HepG2 (cell line): ENCODE results near the gene MYO1B. TPM values are rescaled to one million over a fixed set of nuclear protein-coding genes. Genes with fewer than 3 reads are reported as not detected.

Experiments used
- BCL6 ChIP-seq: IDR thresholded peaks from 2 replicates; pipeline ENCODE4 v1.6.1; 2016; ENCODE audit warnings: missing genetic modification reagents, missing compliant biosample characterization
- EEA1 ChIP-seq: sonication (generic); formaldehyde crosslinking; IDR thresholded peaks from 2 replicates; pipeline ENCODE4 v1.5.1; 2020; ENCODE audit warnings: mild to moderate bottlenecking, missing genetic modification reagents, borderline replicate concordance
- FOXP1 ChIP-seq, 2 experiments: fragments of 450-650 bp in 1 of 2; IDR thresholded peaks; 2 replicates each; pipeline ENCODE4 v1.6.1; 2017 to 2018; ENCODE audit warnings: antibody characterized with exemption in 1 of 2
- GATAD2A ChIP-seq: IDR thresholded peaks from 2 replicates; pipeline ENCODE4 v1.6.1; 2016
- HBP1 ChIP-seq: IDR thresholded peaks from 2 replicates; pipeline ENCODE4 v1.6.1; 2016; ENCODE audit warnings: low read depth, control low read depth
- HIVEP1 ChIP-seq: sonication (generic); formaldehyde crosslinking; IDR thresholded peaks from 2 replicates; pipeline ENCODE4 v1.4.0; 2020; ENCODE audit warnings: mild to moderate bottlenecking, missing genetic modification reagents
- KLF16 ChIP-seq, 2 experiments: sonication (generic) in 1 of 2; formaldehyde crosslinking in 1 of 2; IDR thresholded peaks; 2 replicates each; pipeline versions ENCODE4 v1.6.1 to v1.8.0; 2016 to 2023; ENCODE audit warnings: missing genetic modification reagents in 2 of 2, missing compliant biosample characterization in 1 of 2
- KMT2B ChIP-seq: IDR thresholded peaks from 2 replicates; pipeline ENCODE4 v1.6.1; 2016; ENCODE audit warnings: missing genetic modification reagents, missing compliant biosample characterization
- MED8 ChIP-seq: sonication (generic); formaldehyde crosslinking; IDR thresholded peaks from 2 replicates; pipeline ENCODE4 v1.8.1; 2023; ENCODE audit warnings: mild to moderate bottlenecking, missing genetic modification reagents; ENCODE audit not compliant: insufficient replicate concordance
- MIXL1 ChIP-seq: IDR thresholded peaks from 2 replicates; pipeline ENCODE4 v1.6.1; 2016
- PAX8 ChIP-seq: sonication (generic); formaldehyde crosslinking; IDR thresholded peaks from 2 replicates; pipeline ENCODE4 v1.8.0; 2022; ENCODE audit warnings: mild to moderate bottlenecking, missing genetic modification reagents, borderline replicate concordance
- PTBP1 ChIP-seq: fragments of 200-400 bp; formaldehyde crosslinking; IDR thresholded peaks from 2 replicates; pipeline ENCODE4 v1.6.1; 2018; ENCODE audit warnings: low read length, low read depth; ENCODE audit not compliant: poor library complexity, severe bottlenecking
- REL ChIP-seq: sonication (generic); formaldehyde crosslinking; conservative IDR thresholded peaks from 2 replicates; pipeline ENCODE4 v1.8.0; 2022; ENCODE audit warnings: mild to moderate bottlenecking, missing genetic modification reagents, moderate library complexity
- SAP130 ChIP-seq: IDR thresholded peaks from 2 replicates; pipeline ENCODE4 v1.6.1; 2016; ENCODE audit warnings: low read depth
- SRSF4 ChIP-seq: fragments of 200-400 bp; formaldehyde crosslinking; IDR thresholded peaks from one replicate; pipeline ENCODE4 v1.6.1; 2018; ENCODE audit warnings: mild to moderate bottlenecking, low read depth, low read length, moderate library complexity; ENCODE audit not compliant: poor library complexity, severe bottlenecking
- XRCC5 ChIP-seq: fragments of 200-400 bp; formaldehyde crosslinking; optimal IDR thresholded peaks from 2 replicates; pipeline ENCODE3; 2017; ENCODE audit warnings: mild to moderate bottlenecking, low read length
- YY1 ChIP-seq: IDR thresholded peaks from 2 replicates; pipeline ENCODE4 v1.6.1; 2011; ENCODE audit warnings: low read length, low read depth, moderate library complexity, mild to moderate bottlenecking; ENCODE audit not compliant: insufficient read depth, insufficient replicate concordance
- ZBTB34 ChIP-seq: sonication (generic); formaldehyde crosslinking; IDR thresholded peaks from 2 replicates; pipeline ENCODE4 v1.8.0; 2022; ENCODE audit warnings: mild to moderate bottlenecking, missing genetic modification reagents
- ZFP82 ChIP-seq: sonication (generic); formaldehyde crosslinking; IDR thresholded peaks from 2 replicates; pipeline ENCODE4 v1.5.1; 2020; ENCODE audit warnings: mild to moderate bottlenecking, missing genetic modification reagents, borderline replicate concordance
- ZFY ChIP-seq: sonication (generic); formaldehyde crosslinking; IDR thresholded peaks from 2 replicates; pipeline ENCODE4 v1.4.0; 2020; ENCODE audit warnings: missing genetic modification reagents
- ZKSCAN8 ChIP-seq: IDR thresholded peaks from 2 replicates; pipeline ENCODE4 v1.6.1; 2016; ENCODE audit warnings: borderline replicate concordance, missing genetic modification reagents, missing compliant biosample characterization
- ZNF224 ChIP-seq: sonication (generic); formaldehyde crosslinking; IDR thresholded peaks from 2 replicates; pipeline ENCODE4 v1.5.0; 2020; ENCODE audit warnings: mild to moderate bottlenecking, missing genetic modification reagents
- ZNF280B ChIP-seq: sonication (generic); formaldehyde crosslinking; IDR thresholded peaks from 2 replicates; pipeline ENCODE4 v1.5.0; 2020; ENCODE audit warnings: missing genetic modification reagents, mild to moderate bottlenecking, borderline replicate concordance
- ZNF441 ChIP-seq: sonication (generic); formaldehyde crosslinking; IDR thresholded peaks from 2 replicates; pipeline ENCODE4 v1.7.0; 2021; ENCODE audit warnings: missing genetic modification reagents, borderline replicate concordance
- ZNF567 ChIP-seq: sonication (generic); formaldehyde crosslinking; IDR thresholded peaks from 2 replicates; pipeline ENCODE4 v1.8.1; 2023; ENCODE audit warnings: mild to moderate bottlenecking, missing genetic modification reagents, borderline replicate concordance
- ZNF678 ChIP-seq: sonication (generic); formaldehyde crosslinking; IDR thresholded peaks from 2 replicates; pipeline ENCODE4 v1.4.0; 2020; ENCODE audit warnings: mild to moderate bottlenecking, missing genetic modification reagents
- ZNF773 ChIP-seq: sonication (generic); formaldehyde crosslinking; IDR thresholded peaks from 2 replicates; pipeline ENCODE4 v1.4.0; 2020; ENCODE audit warnings: missing genetic modification reagents, borderline replicate concordance
- polyA plus RNA-seq, 8 experiments: library from polyadenylated mRNA; depleted of rRNA in 3 of 8; stranded (reverse) in 7 of 8; unstranded in 1 of 8; fragments of >200 nt; fragmentation: Illumina TruSeq in 4 of 8; extraction: Trizol in 4 of 8; gene quantifications; 2 replicates each; pipeline versions ENCODE4 v1.2.1 to v1.2.3, GENCODE V29; 2011 to 2016; ENCODE audit warnings: low read depth in 4 of 8, missing spikeins in 1 of 8, mixed read lengths in 1 of 8; ENCODE audit not compliant: insufficient read depth in 1 of 8
- total RNA-seq, 5 experiments: library from RNA; depleted of rRNA; stranded (reverse); fragments of >200 nt; fragmentation: Illumina TruSeq; extraction: Trizol; gene quantifications; 2 replicates each; pipeline ENCODE4 v1.2.3, GENCODE V29; 2016; ENCODE audit warnings: low read depth in 1 of 5

The MYO1B gene
- total and polyA plus RNA-seq, 2 of the 13 experiments (the other 11 are each of a cell fraction or from before 2014, with no cell fraction given), result 36.9 to 89.8 TPM

GRCh38 chr2:191328150-191328809, 83.1 kb downstream of the MYO1B start (continued):
- TF ChIP-seq ZNF441 (CRISPR knock-in tag), result no peak
- no peak for TF ChIP-seq ZNF280B (CRISPR knock-in tag)
- no peak for TF ChIP-seq SRSF4
- no peak for TF ChIP-seq HIVEP1 (CRISPR knock-in tag)
- TF ChIP-seq ZNF224, result no peak
- peak; percentile 55 for TF ChIP-seq SAP130 (CRISPR knock-in tag)
- TF ChIP-seq ZFY (CRISPR knock-in tag), result no peak
- no peak for TF ChIP-seq MED8
- no peak for TF ChIP-seq KMT2B
- TF ChIP-seq GATAD2A (CRISPR knock-in tag), result no peak
- no peak for TF ChIP-seq ZBTB34
- no peak for TF ChIP-seq PAX8 (CRISPR knock-in tag)
- no peak for TF ChIP-seq ZNF678 (CRISPR knock-in tag)
- no peak for TF ChIP-seq ZNF567 (CRISPR knock-in tag)
- TF ChIP-seq HBP1 (CRISPR knock-in tag), result no peak
- no peak for TF ChIP-seq YY1
- no peak for TF ChIP-seq EEA1 (CRISPR knock-in tag)
- no peak for TF ChIP-seq XRCC5
- no peak for TF ChIP-seq PTBP1
- TF ChIP-seq ZNF773 (CRISPR knock-in tag), result no peak
- no peak for TF ChIP-seq ZFP82 (CRISPR knock-in tag)
- TF ChIP-seq BCL6 (CRISPR knock-in tag), result 0 out of 2 replicates have a peak, but pooled peaks have one; percentile 15
- no peak for TF ChIP-seq KLF16 (CRISPR knock-in tag; IDR thresholded peaks at IDR 0.05)
- peak; percentile 59; the same call in 1 of the 2 replicates for TF ChIP-seq MIXL1 (CRISPR knock-in tag)
- TF ChIP-seq FOXP1 (IDR thresholded peaks at IDR 0.05), result no peak
- TF ChIP-seq FOXP1 (CRISPR knock-in tag; IDR thresholded peaks at IDR 0.05), result no peak
- no peak for TF ChIP-seq REL
- TF ChIP-seq ZKSCAN8, result no peak
